ENCODE results near the gene ESM1.

Gene ESM1

GRCh38 chr5:54981928-54982327 is 3.5 kb downstream of the ESM1 start:
- FAIRE-seq: no peak

- no peak for FAIRE-seq
Observed at GRCh38 chr5:54975701-54976100, 9.7 kb downstream of the ESM1 start.

- FAIRE-seq: no peak
Observed at GRCh38 chr5:54969856-54970828, 15.3 kb downstream of the ESM1 start.

- no peak for FAIRE-seq
Observed at GRCh38 chr5:54969242-54969641, 16.2 kb downstream of the ESM1 start.

- no peak for FAIRE-seq
Observed at GRCh38 chr5:54965806-54966205, 19.6 kb downstream of the ESM1 start.

GRCh38 chr5:54964405-54964804 is 21.0 kb downstream of the ESM1 start:
- FAIRE-seq: no peak

- no peak for FAIRE-seq
Observed at GRCh38 chr5:54959673-54960418, 25.5 kb downstream of the ESM1 start.

- FAIRE-seq: no peak
Observed at GRCh38 chr5:54956922-54957321, 28.5 kb downstream of the ESM1 start.

- FAIRE-seq: no peak
Observed at GRCh38 chr5:54947187-54947586, 38.2 kb downstream of the ESM1 start.

GRCh38 chr5:54946306-54946819 is 39.0 kb downstream of the ESM1 start:
- FAIRE-seq: no peak

- FAIRE-seq: no peak
Observed at GRCh38 chr5:54944364-54944763, 41.0 kb downstream of the ESM1 start.

GRCh38 chr5:54942064-54942778 is 43.2 kb downstream of the ESM1 start:
- FAIRE-seq: no peak

GRCh38 chr5:54936201-54936600 is 49.2 kb downstream of the ESM1 start:
- FAIRE-seq: no peak

- no peak for FAIRE-seq
Observed at GRCh38 chr5:54932789-54933188, 52.6 kb downstream of the ESM1 start.

GRCh38 chr5:54930736-54931135 is 54.7 kb downstream of the ESM1 start:
- FAIRE-seq: no peak
